ENCODE measurements around the gene PIGBOS1.

- TF ChIP-seq, protein P1, sequence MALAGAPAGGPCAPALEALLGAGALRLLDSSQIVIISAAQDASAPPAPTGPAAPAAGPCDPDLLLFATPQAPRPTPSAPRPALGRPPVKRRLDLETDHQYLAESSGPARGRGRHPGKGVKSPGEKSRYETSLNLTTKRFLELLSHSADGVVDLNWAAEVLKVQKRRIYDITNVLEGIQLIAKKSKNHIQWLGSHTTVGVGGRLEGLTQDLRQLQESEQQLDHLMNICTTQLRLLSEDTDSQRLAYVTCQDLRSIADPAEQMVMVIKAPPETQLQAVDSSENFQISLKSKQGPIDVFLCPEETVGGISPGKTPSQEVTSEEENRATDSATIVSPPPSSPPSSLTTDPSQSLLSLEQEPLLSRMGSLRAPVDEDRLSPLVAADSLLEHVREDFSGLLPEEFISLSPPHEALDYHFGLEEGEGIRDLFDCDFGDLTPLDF (CRISPR knock-in tag; IDR thresholded peaks at IDR 0.05) = no peak
- no peak for TF ChIP-seq NFYB (CRISPR knock-in tag; conservative IDR thresholded peaks at IDR 0.05; ENCODE audit: low read depth)
- TF ChIP-seq CTCF (IDR thresholded peaks at IDR 0.05) = no peak
- no peak for TF ChIP-seq TEAD4 (CRISPR knock-in tag; IDR thresholded peaks at IDR 0.05)
- no peak for TF ChIP-seq USF1 (CRISPR knock-in tag; IDR thresholded peaks at IDR 0.05)
- TF ChIP-seq ATF3 (CRISPR knock-in tag; conservative IDR thresholded peaks at IDR 0.05) = no peak
- no peak for TF ChIP-seq ZNF232 (CRISPR knock-in tag; IDR thresholded peaks at IDR 0.05)
These were observed 29.4 kb upstream of the PIGBOS1 start for GRCh38 chr15:55348281-55348778.
